Ascending aorta (tissue), 2 donors: ENCODE results near the gene IRAK2. TPM values are rescaled to one million over a fixed set of nuclear protein-coding genes. Genes with fewer than 3 reads are reported as not detected.
A peak's percentile ranks its signal among the peaks of the same experiment; 100 is the strongest.
"Not testable (repeated sequence)": the region's sequence is repeated elsewhere in the genome, so short reads cannot be mapped to it uniquely, and the experiment has no call there.

Experiments
- DNase-seq, 2 donors: peaks; one replicate each; pipeline ENCODE4 v3.0.0-alpha.2; 2019; ENCODE audit warnings: low spot score in 2 of 2
- H3K27ac ChIP-seq, 2 donors: fragments of 200-600 bp; sonication (generic); one replicate each; pipeline ENCODE4 v1.5.1; 2016 to 2017; ENCODE audit warnings: mild to moderate bottlenecking in 1 of 2
- H3K27me3 ChIP-seq: fragments of 200-600 bp; sonication (generic); one replicate; pipeline ENCODE4 v1.5.1; 2017
- H3K36me3 ChIP-seq, 2 donors: fragments of 200-600 bp; sonication (generic); one replicate each; pipeline ENCODE4 v1.5.1; 2016
- H3K4me1 ChIP-seq, 2 donors: fragments of 200-600 bp; sonication (generic); one replicate each; pipeline ENCODE4 v1.5.1; 2016 to 2017; ENCODE audit warnings: mild to moderate bottlenecking in 1 of 2
- H3K4me3 ChIP-seq, 2 donors: fragments of 200-600 bp; sonication (generic); one replicate each; pipeline ENCODE4 v1.5.1; 2016 to 2017; ENCODE audit warnings: mild to moderate bottlenecking in 1 of 2
- H3K9me3 ChIP-seq, 2 donors: fragments of 200-600 bp; sonication (generic); one replicate each; pipeline ENCODE4 v1.5.1; 2016
- CTCF ChIP-seq, 3 experiments: fragments of 200-600 bp in 2 of 3; fragments of 450-650 bp in 1 of 3; sonication (generic) in 2 of 3; IDR thresholded peaks; one replicate each; pipeline ENCODE4 v1.5.1; 2016 to 2019; ENCODE audit warnings: antibody characterized with exemption in 3 of 3, mild to moderate bottlenecking in 1 of 3, moderate library complexity in 1 of 3
- intact Hi-C: fragments of 100-400 bp; cut with DNase I; formaldehyde crosslinking; loops from one replicate; pipeline ENCODE4 v1.15.1; 2023
- total RNA-seq: library from RNA; depleted of rRNA; stranded (reverse); fragments of >200 nt; gene quantifications from one replicate; pipeline ENCODE4 v1.1.0, GENCODE V29; 2016

The IRAK2 gene
- total RNA-seq, 1 donor from 2014 or later, result 1.3 TPM

GRCh38 chr3:10160925-10161324 is 3.8 kb upstream of the IRAK2 start:
- H3K4me1 ChIP-seq, result peaks cover 2% of the 10 kb centered on the region in 2 donors
- no peak overlapping the region for H3K4me3 ChIP-seq
- H3K27ac ChIP-seq, result no peak overlapping the region
- H3K27me3 ChIP-seq, result no peaks in the 10 kb centered on the region
- intact Hi-C loops, result no loop called here
- no peaks in the 10 kb centered on the region for H3K36me3 ChIP-seq
- no peaks in the 10 kb centered on the region for H3K9me3 ChIP-seq
- no peak for DNase-seq
- no peak for TF ChIP-seq CTCF (IDR thresholded peaks at IDR 0.05)

- no peaks in the 10 kb centered on the region for H3K36me3 ChIP-seq
- no peaks in the 10 kb centered on the region for H3K9me3 ChIP-seq
- no peaks in the 10 kb centered on the region for H3K27me3 ChIP-seq
- H3K27ac ChIP-seq, result no peak overlapping the region
- TF ChIP-seq CTCF (IDR thresholded peaks at IDR 0.05), result no peak
- no peak overlapping the region for H3K4me3 ChIP-seq
- intact Hi-C loops, result no loop called here
- peaks cover 2 to 3% of the 10 kb centered on the region in 2 donors for H3K4me1 ChIP-seq
- DNase-seq, result no peak
Measured at GRCh38 chr3:10162185-10162584, 2.5 kb upstream of the IRAK2 start.

- intact Hi-C loops, result loop anchor here (1.0 to 2.0 kb wide), 4 partner anchors 23 to 61 kb away; partner anchors contain the start of gene VHL
- not testable (repeated sequence) for H3K9me3 ChIP-seq, DNase-seq, H3K36me3 ChIP-seq, H3K27me3 ChIP-seq, H3K4me1 ChIP-seq
- Histone ChIP-seq H3K27ac (peak overlapping the region; percentile 90 to 93), H3K4me3 (peak overlapping the region; percentile 86 to 91)
Measured at GRCh38 chr3:10164201-10164545, 546 bp upstream of the IRAK2 start.

- intact Hi-C loops, result no loop called here
- no peak for DNase-seq
- H3K27ac ChIP-seq, result peak overlapping the region; percentile 90 to 93
- peaks cover 0 to 4% of the 10 kb centered on the region in 2 donors for H3K9me3 ChIP-seq
- no peak overlapping the region for H3K4me3 ChIP-seq
- peaks cover 0 to 4% of the 10 kb centered on the region in 2 donors for H3K36me3 ChIP-seq
- peaks cover 2 to 3% of the 10 kb centered on the region in 2 donors for H3K4me1 ChIP-seq
- no peaks in the 10 kb centered on the region for H3K27me3 ChIP-seq
- no peak for TF ChIP-seq CTCF (IDR thresholded peaks at IDR 0.05)
Measured at GRCh38 chr3:10166213-10166604, 1.5 kb downstream of the IRAK2 start.

- intact Hi-C loops, result no loop called here
- Histone ChIP-seq H3K9me3 (peaks cover 0 to 4% of the 10 kb centered on the region in 2 donors), H3K4me3 (no peak overlapping the region), H3K27ac (peak overlapping the region in 1 of 2 donors; percentile 28), H3K27me3 (no peaks in the 10 kb centered on the region), H3K4me1 (peaks cover 5 to 12% of the 10 kb centered on the region in 2 donors), H3K36me3 (peaks cover 0 to 4% of the 10 kb centered on the region in 2 donors)
- TF ChIP-seq CTCF (IDR thresholded peaks at IDR 0.05), result no peak
- DNase-seq, result no peak
Measured at GRCh38 chr3:10169000-10169496, 4.3 kb downstream of the IRAK2 start.

GRCh38 chr3:10170915-10171478 is 6.3 kb downstream of the IRAK2 start:
- H3K27ac ChIP-seq, result peak overlapping the region; percentile 93 to 94
- H3K9me3 ChIP-seq, result peaks cover 0 to 4% of the 10 kb centered on the region in 2 donors
- intact Hi-C loops, result loop anchor here (10.0 kb wide), 1 partner anchor 436 kb away; the partner anchor contains the start of gene BRPF1
- no peak overlapping the region for H3K4me3 ChIP-seq
- no peaks in the 10 kb centered on the region for H3K27me3 ChIP-seq
- peaks cover 2 to 17% of the 10 kb centered on the region in 2 donors for H3K4me1 ChIP-seq
- no peak for TF ChIP-seq CTCF (IDR thresholded peaks at IDR 0.05)
- peaks cover 0 to 4% of the 10 kb centered on the region in 2 donors for H3K36me3 ChIP-seq
- no peak for DNase-seq
